B cell (primary cell): ENCODE results near the gene MORC2. TPM values are rescaled to one million over a fixed set of nuclear protein-coding genes. Genes with fewer than 3 reads are reported as not detected.

Source experiments
- ATAC-seq: fragments of 200-7000 bp; cut with Tn5 transposase; one replicate; pipeline ENCODE4 v1.10.0; 2021; ENCODE audit warnings: low read depth, mild to moderate bottlenecking, moderate number of reproducible peaks, moderate library complexity
- CTCF ChIA-PET: fragments of 350-600 bp; sonication (Branson Sonifier 250); formaldehyde crosslinking; loops from one replicate; lab custom pipeline; 2021; ENCODE audit warnings: antibody characterized with exemption, inconsistent platforms; lab: Charles Lee
- POLR2A ChIA-PET: fragments of 350-600 bp; sonication (Branson Sonifier 250); formaldehyde crosslinking; loops from one replicate; lab custom pipeline; 2021; ENCODE audit warnings: antibody characterized with exemption; lab: Charles Lee
- DNase-seq: peaks from one replicate; pipeline ENCODE4 v3.0.0; 2013
- H2AFZ ChIP-seq: 2 replicates; pipeline ENCODE4 v1.6.1; 2012; ENCODE audit warnings: mild to moderate bottlenecking, low read depth, low read length; ENCODE audit not compliant: insufficient read depth, poor library complexity, severe bottlenecking
- H3K27ac ChIP-seq, 2 donors: 1 replicate in 1 of 2; 2 replicates in 1 of 2; pipeline ENCODE4 v1.5.1; 2012 to 2013; ENCODE audit warnings: low read length in 2 of 2, mild to moderate bottlenecking in 2 of 2, moderate library complexity in 1 of 2
- H3K27me3 ChIP-seq, 4 experiments: fragments of 200-600 bp in 1 of 4; sonication (generic) in 1 of 4; replicated peaks in 1 of 4; 1 replicate in 2 of 4; 2 replicates in 2 of 4; pipeline versions ENCODE4 v1.6.1 to v1.7.0; 2013 to 2016; ENCODE audit warnings: low read length in 3 of 4, mild to moderate bottlenecking in 2 of 4, mixed read lengths in 1 of 4, moderate library complexity in 1 of 4; ENCODE audit not compliant: insufficient read depth in 4 of 4, control insufficient read depth in 3 of 4; ENCODE audit errors: control extremely low read depth in 1 of 4
- H3K36me3 ChIP-seq, 2 experiments: replicated peaks in 1 of 2; 1 replicate in 1 of 2; 2 replicates in 1 of 2; pipeline versions ENCODE4 v1.6.1 to v1.7.1; 2013; ENCODE audit warnings: low read length in 1 of 2; ENCODE audit not compliant: insufficient read depth in 2 of 2, control insufficient read depth in 1 of 2; ENCODE audit errors: control extremely low read depth in 1 of 2, extremely low read depth in 1 of 2
- H3K4me1 ChIP-seq, 2 donors: fragments of 200-600 bp in 1 of 2; sonication (generic) in 1 of 2; 1 replicate in 1 of 2; 2 replicates in 1 of 2; pipeline versions ENCODE4 v1.5.1 to v1.6.1; 2013 to 2017; ENCODE audit warnings: low read length in 2 of 2; ENCODE audit not compliant: control insufficient read depth in 2 of 2, insufficient read depth in 2 of 2
- H3K4me2 ChIP-seq: replicated peaks from 2 replicates; pipeline ENCODE3; 2012; ENCODE audit warnings: mild to moderate bottlenecking, low read depth, low read length; ENCODE audit not compliant: poor library complexity, severe bottlenecking
- H3K4me3 ChIP-seq, 5 experiments: fragments of 200-600 bp in 1 of 5; sonication (generic) in 1 of 5; 1 replicate in 3 of 5; 2 replicates in 2 of 5; pipeline versions ENCODE4 v1.5.1 to v1.7.0; 2011 to 2016; ENCODE audit warnings: low read length in 4 of 5, mild to moderate bottlenecking in 4 of 5, low read depth in 2 of 5, control low read depth in 1 of 5, moderate library complexity in 1 of 5; ENCODE audit not compliant: insufficient read depth in 1 of 5; ENCODE audit errors: control extremely low read depth in 1 of 5, extremely low read depth in 1 of 5
- H3K79me2 ChIP-seq: fragments of 200-600 bp; sonication (generic); one replicate; pipeline ENCODE4 v1.6.0; 2016; ENCODE audit warnings: low read length; ENCODE audit not compliant: control insufficient read depth, insufficient read depth
- H3K9ac ChIP-seq: fragments of 200-600 bp; sonication (generic); 2 replicates; pipeline ENCODE4 v1.6.1; 2017; ENCODE audit warnings: mild to moderate bottlenecking, low read length, moderate library complexity
- H3K9me3 ChIP-seq, 3 donors: one replicate each; pipeline versions ENCODE4 v1.6.1 to v1.7.1; 2013; ENCODE audit warnings: low read length in 2 of 3; ENCODE audit not compliant: control insufficient read depth in 2 of 3, insufficient read depth in 1 of 3; ENCODE audit errors: control extremely low read depth in 1 of 3
- H4K20me1 ChIP-seq: 2 replicates; pipeline ENCODE4 v1.6.0; 2012; ENCODE audit warnings: mild to moderate bottlenecking, low read length; ENCODE audit not compliant: insufficient read depth, control insufficient read depth, poor library complexity, severe bottlenecking
- H3K27ac Mint-ChIP-seq: one replicate; pipeline ENCODE4 v1.8.0; 2021; ENCODE audit warnings: mixed read lengths
- H3K27me3 Mint-ChIP-seq: one replicate; pipeline ENCODE4 v1.8.0; 2021; ENCODE audit warnings: mixed read lengths
- H3K4me1 Mint-ChIP-seq: one replicate; pipeline ENCODE4 v1.8.0; 2021; ENCODE audit warnings: mixed read lengths
- H3K4me3 Mint-ChIP-seq: one replicate; pipeline ENCODE4 v1.8.0; 2021; ENCODE audit warnings: mixed read lengths
- H3K9me3 Mint-ChIP-seq: one replicate; pipeline ENCODE4 v1.8.0; 2022; ENCODE audit warnings: mixed read lengths; ENCODE audit not compliant: insufficient read depth
- CTCF ChIP-seq: fragments of 200-600 bp; IDR thresholded peaks from one replicate; pipeline ENCODE4 v1.8.0; 2022; ENCODE audit warnings: antibody characterized with exemption, mild to moderate bottlenecking
- EZH2 ChIP-seq: IDR thresholded peaks from 2 replicates; pipeline ENCODE4 v1.6.1; 2012; ENCODE audit warnings: borderline replicate concordance, low read depth, mild to moderate bottlenecking, moderate library complexity, low read length; ENCODE audit not compliant: insufficient read depth, poor library complexity, severe bottlenecking
- WGBS: methylation state at CpG from one replicate; pipeline ENCODE4 v1.1.5; 2013; ENCODE audit warnings: missing lambda C conversion rate; ENCODE audit not compliant: insufficient coverage; 5-methylcytosine and 5-hydroxymethylcytosine counted together
- intact Hi-C: fragments of 100-400 bp; cut with micrococcal nuclease; formaldehyde crosslinking; loops from one replicate; pipeline ENCODE4 v1.10.0; 2022
- polyA plus RNA-seq: library from polyadenylated mRNA; depleted of rRNA; stranded (reverse); fragments of >200 nt; gene quantifications from 2 replicates; pipeline ENCODE4 v1.2.3, GENCODE V29; 2012
- total RNA-seq, 2 donors: library from RNA; stranded (reverse); fragments of 120-200 nt in 1 of 2; gene quantifications; 1 replicate in 1 of 2; 2 replicates in 1 of 2; pipeline versions ENCODE4 v1.2.3 to v1.2.4, GENCODE V29; 2013 to 2022

MORC2 gene
- total and polyA plus RNA-seq, 2 donors (not counting 1 experiment from before 2014, with no cell fraction given), result 10.1 to 25.0 TPM

GRCh38 chr22:30998329-30998728 is 29.8 kb upstream of the MORC2 start:
- Mint-ChIP-seq H3K4me1 (peaks cover 8% of the 10 kb centered on the region), H3K9me3 (peaks cover 2% of the 10 kb centered on the region), H3K27ac (no peak overlapping the region), H3K4me3 (no peak overlapping the region), H3K27me3 (peaks cover 13% of the 10 kb centered on the region)
- H3K4me3 ChIP-seq, result no peak overlapping the region
- intact Hi-C loops, result no loop called here
- no peak overlapping the region for H3K9ac ChIP-seq
- peaks cover 0 to 3% (median 0%) of the 10 kb centered on the region in 3 donors for H3K9me3 ChIP-seq
- H3K27me3 ChIP-seq, result no peaks in the 10 kb centered on the region
- H3K36me3 ChIP-seq, result no peaks in the 10 kb centered on the region
- ChIA-PET POLR2A (no interaction called here), CTCF (no interaction called here)
- no peak for ATAC-seq
- DNase-seq, result no peak
- H3K4me2 ChIP-seq, result no peak overlapping the region
- H3K27ac ChIP-seq, result no peak overlapping the region
- H4K20me1 ChIP-seq, result no peaks in the 10 kb centered on the region
- no peaks in the 10 kb centered on the region for H3K79me2 ChIP-seq
- WGBS, result 100% methylated on average over 1 of the region's 4 CpGs
- TF ChIP-seq CTCF, result no peak
- no peak for TF ChIP-seq EZH2
- H3K4me1 ChIP-seq, result peaks cover 0 to 4% of the 10 kb centered on the region in 2 donors
- no peak overlapping the region for H2AFZ ChIP-seq

GRCh38 chr22:30996462-30996861 is 27.9 kb upstream of the MORC2 start:
- peaks cover 0 to 4% of the 10 kb centered on the region in 2 donors for H3K4me1 ChIP-seq
- H3K4me3 ChIP-seq, result no peak overlapping the region
- Mint-ChIP-seq H3K4me3 (no peak overlapping the region), H3K9me3 (peaks cover 6% of the 10 kb centered on the region), H3K27me3 (peaks cover 2% of the 10 kb centered on the region), H3K27ac (no peak overlapping the region), H3K4me1 (peaks cover 8% of the 10 kb centered on the region)
- peaks cover 1 to 12% (median 7%) of the 10 kb centered on the region in 3 donors for H3K9me3 ChIP-seq
- no peaks in the 10 kb centered on the region for H3K79me2 ChIP-seq
- no peak overlapping the region for H3K9ac ChIP-seq
- no peak overlapping the region for H3K4me2 ChIP-seq
- H4K20me1 ChIP-seq, result no peaks in the 10 kb centered on the region
- H3K27ac ChIP-seq, result no peak overlapping the region
- no peak for DNase-seq
- CTCF ChIA-PET, result interaction anchor here (0.7 kb wide), 1 partner anchor 74 kb away, joined by 3 read pairs; no protein-coding TSS in a partner anchor
- no peak for ATAC-seq
- TF ChIP-seq EZH2, result no peak
- TF ChIP-seq CTCF, result no peak
- no CpG with 5 or more reads among the region's 2 CpGs for WGBS
- peaks cover 0 to 4% (median 0%) of the 10 kb centered on the region in 4 experiments for H3K27me3 ChIP-seq
- no peak overlapping the region for H2AFZ ChIP-seq
- H3K36me3 ChIP-seq, result no peaks in the 10 kb centered on the region
- POLR2A ChIA-PET, result no interaction called here
- intact Hi-C loops, result no loop called here
